HEK293T (cell line): ENCODE measurements around the gene NAGA.

Experiments
- BHLHE40 ChIP-seq: fragments of 450-650 bp; IDR thresholded peaks from 2 replicates; pipeline ENCODE4 v1.6.1; 2016; ENCODE audit warnings: mild to moderate bottlenecking, moderate library complexity, borderline replicate concordance
- FOXM1 ChIP-seq: fragments of 450-650 bp; IDR thresholded peaks from 2 replicates; pipeline ENCODE4 v1.6.1; 2017; ENCODE audit warnings: mild to moderate bottlenecking, borderline replicate concordance
- NFRKB ChIP-seq: fragments of 450-650 bp; IDR thresholded peaks from 2 replicates; pipeline ENCODE4 v1.6.1; 2016; ENCODE audit warnings: mild to moderate bottlenecking, moderate library complexity
- SP1 ChIP-seq: fragments of 450-650 bp; IDR thresholded peaks from 2 replicates; pipeline ENCODE4 v1.6.1; 2017

GRCh38 chr22:42061041-42061440 lies 9.6 kb downstream of the NAGA start:
- TF ChIP-seq NFRKB (no peak), FOXM1 (no peak), SP1 (no peak), BHLHE40 (no peak)
